Glutamatergic neuron (in vitro differentiated cells): Measurements from ENCODE around the gene ZNRF3. TPM values are rescaled to one million over a fixed set of nuclear protein-coding genes. Genes with fewer than 3 reads are reported as not detected.
"Not testable (repeated sequence)": the region's sequence is repeated elsewhere in the genome, so short reads cannot be mapped to it uniquely, and the experiment has no call there.

Experiments used
- DNase-seq: peaks from one replicate; pipeline ENCODE4 v3.0.0; 2022
- H3K27ac Mint-ChIP-seq: one replicate; pipeline ENCODE4 v1.8.0; 2020; ENCODE audit warnings: mild to moderate bottlenecking, mixed read lengths, inconsistent platforms; ENCODE audit not compliant: unreplicated experiment
- H3K27me3 Mint-ChIP-seq: one replicate; pipeline ENCODE4 v1.8.0; 2020; ENCODE audit warnings: mild to moderate bottlenecking, moderate library complexity, mixed read lengths, inconsistent platforms; ENCODE audit not compliant: unreplicated experiment
- H3K36me3 Mint-ChIP-seq: one replicate; pipeline ENCODE4 v1.8.0; 2020; ENCODE audit warnings: mild to moderate bottlenecking, mixed read lengths, inconsistent platforms; ENCODE audit not compliant: unreplicated experiment
- H3K4me1 Mint-ChIP-seq: one replicate; pipeline ENCODE4 v1.8.0; 2020; ENCODE audit warnings: mild to moderate bottlenecking, low read depth, mixed read lengths, inconsistent platforms; ENCODE audit not compliant: unreplicated experiment
- H3K4me3 Mint-ChIP-seq: one replicate; pipeline ENCODE4 v1.8.0; 2020; ENCODE audit warnings: mild to moderate bottlenecking, mixed read lengths, inconsistent platforms; ENCODE audit not compliant: unreplicated experiment
- H3K9me3 Mint-ChIP-seq: one replicate; pipeline ENCODE4 v1.8.0; 2020; ENCODE audit warnings: mild to moderate bottlenecking, moderate library complexity, mixed read lengths, inconsistent platforms; ENCODE audit not compliant: unreplicated experiment
- total RNA-seq: library from RNA; stranded (reverse); fragmentation: NEBNext Ultra II Directional; extraction: Animal tissue kit (Norgen Biotek cat#: 25700); gene quantifications from one replicate; pipeline ENCODE4 v1.2.1, GENCODE V29; 2021; ENCODE audit not compliant: unreplicated experiment
- TF ChIP-seq, protein P1 (sequence below): fragments of 200-600 bp; sonication (generic); IDR thresholded peaks from one replicate; pipeline ENCODE4 v1.5.0; 2021; ENCODE audit not compliant: partially characterized antibody, unreplicated experiment

ZNRF3 gene
- total RNA-seq, 1 donor from 2014 or later: 8.3 TPM

- Mint-ChIP-seq H3K27me3 (peaks cover 3% of the 10 kb centered on the region), H3K4me1 (no peaks in the 10 kb centered on the region), H3K27ac (no peak overlapping the region), H3K9me3 (no peaks in the 10 kb centered on the region), H3K4me3 (no peak overlapping the region), H3K36me3 (no peaks in the 10 kb centered on the region)
- TF ChIP-seq, protein P1, sequence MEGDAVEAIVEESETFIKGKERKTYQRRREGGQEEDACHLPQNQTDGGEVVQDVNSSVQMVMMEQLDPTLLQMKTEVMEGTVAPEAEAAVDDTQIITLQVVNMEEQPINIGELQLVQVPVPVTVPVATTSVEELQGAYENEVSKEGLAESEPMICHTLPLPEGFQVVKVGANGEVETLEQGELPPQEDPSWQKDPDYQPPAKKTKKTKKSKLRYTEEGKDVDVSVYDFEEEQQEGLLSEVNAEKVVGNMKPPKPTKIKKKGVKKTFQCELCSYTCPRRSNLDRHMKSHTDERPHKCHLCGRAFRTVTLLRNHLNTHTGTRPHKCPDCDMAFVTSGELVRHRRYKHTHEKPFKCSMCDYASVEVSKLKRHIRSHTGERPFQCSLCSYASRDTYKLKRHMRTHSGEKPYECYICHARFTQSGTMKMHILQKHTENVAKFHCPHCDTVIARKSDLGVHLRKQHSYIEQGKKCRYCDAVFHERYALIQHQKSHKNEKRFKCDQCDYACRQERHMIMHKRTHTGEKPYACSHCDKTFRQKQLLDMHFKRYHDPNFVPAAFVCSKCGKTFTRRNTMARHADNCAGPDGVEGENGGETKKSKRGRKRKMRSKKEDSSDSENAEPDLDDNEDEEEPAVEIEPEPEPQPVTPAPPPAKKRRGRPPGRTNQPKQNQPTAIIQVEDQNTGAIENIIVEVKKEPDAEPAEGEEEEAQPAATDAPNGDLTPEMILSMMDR: no peak
- DNase-seq: no peak
Measured at GRCh38 chr22:28864878-28865596, 18.3 kb upstream of the ZNRF3 start.

GRCh38 chr22:28867191-28867590 is 16.2 kb upstream of the ZNRF3 start:
- no peak overlapping the region for H3K4me3 Mint-ChIP-seq
- H3K27me3 Mint-ChIP-seq: peaks cover 3% of the 10 kb centered on the region
- H3K36me3 Mint-ChIP-seq: no peaks in the 10 kb centered on the region
- TF ChIP-seq, protein P1: no peak
- no peak for DNase-seq
- H3K9me3 Mint-ChIP-seq: no peaks in the 10 kb centered on the region
- no peaks in the 10 kb centered on the region for H3K4me1 Mint-ChIP-seq
- no peak overlapping the region for H3K27ac Mint-ChIP-seq

GRCh38 chr22:28868389-28868788 is 15.0 kb upstream of the ZNRF3 start:
- not testable (repeated sequence) for H3K27ac Mint-ChIP-seq, H3K36me3 Mint-ChIP-seq, DNase-seq, H3K4me1 Mint-ChIP-seq, H3K4me3 Mint-ChIP-seq, H3K9me3 Mint-ChIP-seq, H3K27me3 Mint-ChIP-seq

GRCh38 chr22:28869736-28870135 is 13.6 kb upstream of the ZNRF3 start:
- Mint-ChIP-seq H3K27me3 (peaks cover 3% of the 10 kb centered on the region), H3K9me3 (peaks cover 2% of the 10 kb centered on the region), H3K4me3 (no peak overlapping the region), H3K36me3 (no peaks in the 10 kb centered on the region), H3K4me1 (no peaks in the 10 kb centered on the region), H3K27ac (no peak overlapping the region)
- TF ChIP-seq, protein P1: no peak
- DNase-seq: no peak

DNA sequence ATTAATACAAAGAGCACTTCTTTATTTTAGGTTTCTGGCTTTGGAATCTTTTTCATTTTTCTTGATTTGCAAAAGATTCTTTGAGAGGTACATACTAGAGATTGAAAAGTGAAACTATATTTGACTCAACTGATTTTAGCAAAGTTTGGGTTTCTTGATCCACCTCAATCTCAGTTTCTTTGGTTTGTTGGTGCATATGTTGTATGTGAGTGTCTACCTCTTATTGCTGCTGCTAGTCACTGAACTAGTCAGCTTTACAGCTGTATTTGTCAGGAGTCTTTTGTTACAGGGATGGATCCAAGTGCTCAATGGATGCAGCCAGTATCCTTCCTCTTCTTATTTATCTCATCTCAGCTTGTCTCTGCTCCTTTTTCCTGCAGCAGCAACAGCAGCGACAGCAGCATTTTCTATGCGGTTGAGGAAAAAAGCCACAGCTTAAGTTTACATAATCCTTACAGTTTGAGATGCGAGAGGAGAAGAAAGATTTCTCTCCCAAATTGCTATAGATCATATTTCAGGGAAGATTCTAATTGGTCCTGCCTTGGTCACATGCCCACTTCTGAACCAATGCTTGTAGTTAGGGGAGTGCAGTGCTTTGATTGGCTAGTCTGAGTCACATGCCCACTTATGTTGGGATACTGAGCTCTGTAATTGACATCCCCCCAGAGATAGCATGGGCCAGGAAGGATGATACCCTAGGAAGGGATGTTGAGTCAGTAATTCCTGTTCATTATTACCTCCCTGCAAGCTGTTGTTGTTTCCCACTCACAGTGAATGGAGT is 10.0 kb upstream of the ZNRF3 start:
- Mint-ChIP-seq H3K9me3 (peaks cover 2% of the 10 kb centered on the region), H3K4me3 (no peak overlapping the region), H3K27ac (no peak overlapping the region), H3K27me3 (no peaks in the 10 kb centered on the region), H3K4me1 (no peaks in the 10 kb centered on the region), H3K36me3 (no peaks in the 10 kb centered on the region)
- no peak for DNase-seq
- TF ChIP-seq, protein P1: no peak
